Measurements from ENCODE around the gene SORCS1.

Gene SORCS1

GRCh38 chr10:106952033-106952432 is 212.5 kb downstream of the SORCS1 start:
- no peak overlapping the region for H3K4me2 ChIP-seq (ENCODE audit: low read depth, low read length, poor library complexity, severe bottlenecking)
- no peak overlapping the region for H3K4me3 ChIP-seq (ENCODE audit: insufficient read depth, low read length, poor library complexity, severe bottlenecking)
- no peaks in the 10 kb centered on the region for H4K20me1 ChIP-seq (ENCODE audit: low read depth, low read length)
- no peaks in the 10 kb centered on the region for H3F3A ChIP-seq (ENCODE audit: insufficient read depth)
- no peak overlapping the region for H3K9ac ChIP-seq (ENCODE audit: low read length)
- H3K36me3 ChIP-seq (ENCODE audit: low read length) = no peaks in the 10 kb centered on the region
- no peaks in the 10 kb centered on the region for H3K79me2 ChIP-seq (ENCODE audit: insufficient read depth, low read length)
- H3K27me3 ChIP-seq (ENCODE audit: low read length) = no peaks in the 10 kb centered on the region
- H3K9me3 ChIP-seq (ENCODE audit: insufficient read depth, low read length) = no peaks in the 10 kb centered on the region
- TF ChIP-seq, protein P1, sequence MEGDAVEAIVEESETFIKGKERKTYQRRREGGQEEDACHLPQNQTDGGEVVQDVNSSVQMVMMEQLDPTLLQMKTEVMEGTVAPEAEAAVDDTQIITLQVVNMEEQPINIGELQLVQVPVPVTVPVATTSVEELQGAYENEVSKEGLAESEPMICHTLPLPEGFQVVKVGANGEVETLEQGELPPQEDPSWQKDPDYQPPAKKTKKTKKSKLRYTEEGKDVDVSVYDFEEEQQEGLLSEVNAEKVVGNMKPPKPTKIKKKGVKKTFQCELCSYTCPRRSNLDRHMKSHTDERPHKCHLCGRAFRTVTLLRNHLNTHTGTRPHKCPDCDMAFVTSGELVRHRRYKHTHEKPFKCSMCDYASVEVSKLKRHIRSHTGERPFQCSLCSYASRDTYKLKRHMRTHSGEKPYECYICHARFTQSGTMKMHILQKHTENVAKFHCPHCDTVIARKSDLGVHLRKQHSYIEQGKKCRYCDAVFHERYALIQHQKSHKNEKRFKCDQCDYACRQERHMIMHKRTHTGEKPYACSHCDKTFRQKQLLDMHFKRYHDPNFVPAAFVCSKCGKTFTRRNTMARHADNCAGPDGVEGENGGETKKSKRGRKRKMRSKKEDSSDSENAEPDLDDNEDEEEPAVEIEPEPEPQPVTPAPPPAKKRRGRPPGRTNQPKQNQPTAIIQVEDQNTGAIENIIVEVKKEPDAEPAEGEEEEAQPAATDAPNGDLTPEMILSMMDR (IDR thresholded peaks at IDR 0.05; ENCODE audit: insufficient read depth, low read length, poor library complexity, severe bottlenecking) = no peak
- TF ChIP-seq EZH2phosphoT487 (conservative IDR thresholded peaks at IDR 0.05; ENCODE audit: low read length) = no peak
- H3K9me2 ChIP-seq (replicated peaks; ENCODE audit: insufficient read depth, low read length) = no peaks in the 10 kb centered on the region
- H2AFZ ChIP-seq (ENCODE audit: low read depth, low read length, severe bottlenecking) = no peak overlapping the region
- no peak overlapping the region for H3K27ac ChIP-seq (ENCODE audit: low read depth, low read length)

- H2AFZ ChIP-seq (ENCODE audit: low read depth, low read length, severe bottlenecking) = no peak overlapping the region
- TF ChIP-seq, protein P1 (IDR thresholded peaks at IDR 0.05; ENCODE audit: insufficient read depth, low read length, poor library complexity, severe bottlenecking) = no peak
- TF ChIP-seq EZH2phosphoT487 (conservative IDR thresholded peaks at IDR 0.05; ENCODE audit: low read length) = no peak
Observed at GRCh38 chr10:106949680-106950478, 214.6 kb downstream of the SORCS1 start.

DNA sequence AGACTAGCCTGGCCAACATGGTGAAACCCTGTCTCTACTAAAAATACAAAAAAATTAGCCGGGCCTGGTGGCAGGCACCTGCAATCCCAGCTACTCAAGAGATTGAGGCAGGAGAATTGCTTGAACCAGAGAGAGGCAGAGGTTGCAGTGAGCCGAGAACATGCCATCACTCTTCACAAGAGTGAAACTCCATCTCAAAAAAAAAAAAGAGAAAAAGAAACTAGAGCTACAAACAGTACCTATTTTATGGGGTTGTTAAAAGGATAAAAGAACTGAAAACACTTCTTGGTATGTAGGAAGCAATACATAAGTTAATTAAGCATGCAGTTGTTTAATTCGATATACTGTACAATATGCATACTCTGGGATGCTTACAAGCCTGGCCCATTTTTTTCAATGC is 216.9 kb downstream of the SORCS1 start:
- Histone ChIP-seq H3K9me3 (ENCODE audit: insufficient read depth, low read length) (no peaks in the 10 kb centered on the region), H3K27ac (ENCODE audit: low read depth, low read length) (no peak overlapping the region), H3K79me2 (ENCODE audit: insufficient read depth, low read length) (no peaks in the 10 kb centered on the region), H3K36me3 (ENCODE audit: low read length) (no peaks in the 10 kb centered on the region), H4K20me1 (ENCODE audit: low read depth, low read length) (no peaks in the 10 kb centered on the region), H3K4me2 (ENCODE audit: low read depth, low read length, poor library complexity, severe bottlenecking) (no peak overlapping the region), H3K4me3 (ENCODE audit: insufficient read depth, low read length, poor library complexity, severe bottlenecking) (no peak overlapping the region), H3K9ac (ENCODE audit: low read length) (no peak overlapping the region), H3F3A (ENCODE audit: insufficient read depth) (no peaks in the 10 kb centered on the region), H3K27me3 (ENCODE audit: low read length) (no peaks in the 10 kb centered on the region), H3K9me2 (replicated peaks; ENCODE audit: insufficient read depth, low read length) (no peaks in the 10 kb centered on the region), H2AFZ (ENCODE audit: low read depth, low read length, severe bottlenecking) (no peak overlapping the region)
- TF ChIP-seq EZH2phosphoT487 (conservative IDR thresholded peaks at IDR 0.05; ENCODE audit: low read length) = no peak
- TF ChIP-seq, protein P1 (IDR thresholded peaks at IDR 0.05; ENCODE audit: insufficient read depth, low read length, poor library complexity, severe bottlenecking) = no peak

More at GRCh38 chr10:106949680-106950478, 214.6 kb downstream of the SORCS1 start:
- Histone ChIP-seq H3F3A (ENCODE audit: insufficient read depth) (no peaks in the 10 kb centered on the region), H4K20me1 (ENCODE audit: low read depth, low read length) (no peaks in the 10 kb centered on the region), H3K79me2 (ENCODE audit: insufficient read depth, low read length) (no peaks in the 10 kb centered on the region), H3K9me3 (ENCODE audit: insufficient read depth, low read length) (no peaks in the 10 kb centered on the region), H3K36me3 (ENCODE audit: low read length) (no peaks in the 10 kb centered on the region), H3K4me2 (ENCODE audit: low read depth, low read length, poor library complexity, severe bottlenecking) (no peak overlapping the region), H3K27me3 (ENCODE audit: low read length) (no peaks in the 10 kb centered on the region), H3K27ac (ENCODE audit: low read depth, low read length) (no peak overlapping the region), H3K9ac (ENCODE audit: low read length) (no peak overlapping the region), H3K4me3 (ENCODE audit: insufficient read depth, low read length, poor library complexity, severe bottlenecking) (no peak overlapping the region), H3K9me2 (replicated peaks; ENCODE audit: insufficient read depth, low read length) (no peaks in the 10 kb centered on the region)
